Esophagus squamous epithelium (tissue), 4 donors: ENCODE results near the gene CARD6.
"Not testable (repeated sequence)": the region's sequence is repeated elsewhere in the genome, so short reads cannot be mapped to it uniquely, and the experiment has no call there.

ENCODE experiments used
- POLR2A ChIP-seq, 4 donors: fragments of 450-650 bp; IDR thresholded peaks; one replicate each; pipeline ENCODE4 v1.6.1; 2017; ENCODE audit warnings: antibody characterized with exemption in 4 of 4, mild to moderate bottlenecking in 4 of 4, moderate library complexity in 3 of 4
- TF ChIP-seq, protein P1 (sequence below), 6 experiments: fragments of 450-650 bp in 4 of 6; fragments of 200-600 bp in 2 of 6; sonication (generic) in 2 of 6; IDR thresholded peaks; one replicate each; pipeline ENCODE4 v1.5.1; 2016 to 2019; ENCODE audit warnings: antibody characterized with exemption in 6 of 6, mild to moderate bottlenecking in 4 of 6, moderate library complexity in 4 of 6

GRCh38 chr5:40872253-40872652 is 31.1 kb downstream of the CARD6 start:
- TF ChIP-seq, protein P1, sequence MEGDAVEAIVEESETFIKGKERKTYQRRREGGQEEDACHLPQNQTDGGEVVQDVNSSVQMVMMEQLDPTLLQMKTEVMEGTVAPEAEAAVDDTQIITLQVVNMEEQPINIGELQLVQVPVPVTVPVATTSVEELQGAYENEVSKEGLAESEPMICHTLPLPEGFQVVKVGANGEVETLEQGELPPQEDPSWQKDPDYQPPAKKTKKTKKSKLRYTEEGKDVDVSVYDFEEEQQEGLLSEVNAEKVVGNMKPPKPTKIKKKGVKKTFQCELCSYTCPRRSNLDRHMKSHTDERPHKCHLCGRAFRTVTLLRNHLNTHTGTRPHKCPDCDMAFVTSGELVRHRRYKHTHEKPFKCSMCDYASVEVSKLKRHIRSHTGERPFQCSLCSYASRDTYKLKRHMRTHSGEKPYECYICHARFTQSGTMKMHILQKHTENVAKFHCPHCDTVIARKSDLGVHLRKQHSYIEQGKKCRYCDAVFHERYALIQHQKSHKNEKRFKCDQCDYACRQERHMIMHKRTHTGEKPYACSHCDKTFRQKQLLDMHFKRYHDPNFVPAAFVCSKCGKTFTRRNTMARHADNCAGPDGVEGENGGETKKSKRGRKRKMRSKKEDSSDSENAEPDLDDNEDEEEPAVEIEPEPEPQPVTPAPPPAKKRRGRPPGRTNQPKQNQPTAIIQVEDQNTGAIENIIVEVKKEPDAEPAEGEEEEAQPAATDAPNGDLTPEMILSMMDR (IDR thresholded peaks at IDR 0.05), result not testable (repeated sequence)
- not testable (repeated sequence) for TF ChIP-seq POLR2A (IDR thresholded peaks at IDR 0.05)
